AG04450 (cell line): ENCODE measurements around the gene YWHAG. TPM values are rescaled to one million over a fixed set of nuclear protein-coding genes. Genes with fewer than 3 reads are reported as not detected.

ENCODE experiments used
- CTCF ChIA-PET: fragments of 300-600, 350-600 bp; formaldehyde crosslinking; extraction: SDS; loops from one replicate; lab custom pipeline; 2022; ENCODE audit warnings: antibody characterized with exemption, inconsistent platforms; lab: Charles Lee
- POLR2A ChIA-PET: fragments of 350-600 bp; formaldehyde crosslinking; extraction: SDS; loops from one replicate; lab custom pipeline; 2021; ENCODE audit warnings: antibody characterized with exemption, inconsistent platforms; lab: Yijun Ruan, JAX
- DNase-seq: peaks from one replicate; pipeline ENCODE4 v3.0.0-alpha.2; 2011; ENCODE audit warnings: low read depth, low spot score
- H3K27ac ChIP-seq: one replicate; pipeline ENCODE4 v1.5.1; 2012; ENCODE audit warnings: low read depth, low read length, control low read depth
- H3K27me3 ChIP-seq: one replicate; pipeline ENCODE4 v1.6.0; 2012; ENCODE audit warnings: low read length; ENCODE audit not compliant: control insufficient read depth, insufficient read depth
- H3K4me3 ChIP-seq: 2 replicates; pipeline ENCODE4 v1.5.1; 2011; ENCODE audit warnings: mild to moderate bottlenecking, low read depth, low read length, control low read depth
- H3K9me3 ChIP-seq: 2 replicates; pipeline ENCODE4 v1.5.1; 2012; ENCODE audit warnings: low read length; ENCODE audit not compliant: control insufficient read depth, insufficient read depth
- CTCF ChIP-seq: IDR thresholded peaks from 2 replicates; pipeline ENCODE4 v1.5.1; 2011; ENCODE audit warnings: low read depth, low read length, control low read depth, inconsistent platforms
- polyA plus RNA-seq: library from polyadenylated mRNA; depleted of rRNA; stranded (reverse); fragments of >200 nt; gene quantifications from 2 replicates; pipeline ENCODE4 v1.2.3, GENCODE V29; 2011

The YWHAG gene
- polyA plus RNA-seq, 1 experiment: 91.6 TPM

GRCh38 chr7:76356823-76357222, 2.0 kb downstream of the YWHAG start:
- Histone ChIP-seq H3K27ac (no peak overlapping the region), H3K4me3 (peak overlapping the region; percentile 89), H3K9me3 (peaks cover 4% of the 10 kb centered on the region; the same call in 1 of the 2 replicates), H3K27me3 (no peaks in the 10 kb centered on the region)
- no peak for TF ChIP-seq CTCF
- CTCF ChIA-PET: no interaction called here
- no peak for DNase-seq
- POLR2A ChIA-PET: no interaction called here

GRCh38 chr7:76356115-76356514, 2.7 kb downstream of the YWHAG start:
- DNase-seq: no peak
- Histone ChIP-seq H3K27me3 (no peaks in the 10 kb centered on the region), H3K9me3 (peaks cover 4% of the 10 kb centered on the region; the same call in 1 of the 2 replicates), H3K4me3 (peak overlapping the region; percentile 20; the same call in 1 of the 2 replicates), H3K27ac (no peak overlapping the region)
- ChIA-PET CTCF (no interaction called here), POLR2A (no interaction called here)
- no peak for TF ChIP-seq CTCF

- ChIA-PET CTCF (no interaction called here), POLR2A (no interaction called here)
- Histone ChIP-seq H3K27ac (no peak overlapping the region), H3K4me3 (no peak overlapping the region), H3K27me3 (no peaks in the 10 kb centered on the region), H3K9me3 (peaks cover 4% of the 10 kb centered on the region; the same call in 1 of the 2 replicates)
- DNase-seq: no peak
- no peak for TF ChIP-seq CTCF
These were observed 3.6 kb downstream of the YWHAG start for GRCh38 chr7:76354981-76355730.

GRCh38 chr7:76354516-76354915, 4.3 kb downstream of the YWHAG start:
- H3K9me3 ChIP-seq: peaks cover 4% of the 10 kb centered on the region; the same call in 1 of the 2 replicates
- no peaks in the 10 kb centered on the region for H3K27me3 ChIP-seq
- no peak overlapping the region for H3K4me3 ChIP-seq
- CTCF ChIA-PET: no interaction called here
- no peak overlapping the region for H3K27ac ChIP-seq
- DNase-seq: no peak
- POLR2A ChIA-PET: no interaction called here
- TF ChIP-seq CTCF: no peak

GRCh38 chr7:76353744-76354143, 5.0 kb downstream of the YWHAG start:
- ChIA-PET CTCF (interaction anchor here (1.0 kb wide), 1 partner anchor 10 kb away, joined by 3 read pairs; no protein-coding TSS in a partner anchor), POLR2A (no interaction called here)
- Histone ChIP-seq H3K27ac (no peak overlapping the region), H3K9me3 (peaks cover 4% of the 10 kb centered on the region; the same call in 1 of the 2 replicates), H3K27me3 (no peaks in the 10 kb centered on the region), H3K4me3 (no peak overlapping the region)
- TF ChIP-seq CTCF: no peak
- DNase-seq: no peak
